GM06990 (cell line): ENCODE results near the gene NF1.

Source experiments
- DNase-seq: peaks from one replicate; pipeline ENCODE4 v3.0.0-alpha.2; 2011; ENCODE audit not compliant: insufficient read length; ENCODE audit errors: extremely low read depth
- H3K27me3 ChIP-seq: replicated peaks from 2 replicates; pipeline ENCODE4 v1.6.0; 2011; ENCODE audit warnings: low read length; ENCODE audit not compliant: control insufficient read depth, insufficient read depth
- H3K36me3 ChIP-seq: 2 replicates; pipeline ENCODE4 v1.5.1; 2011; ENCODE audit warnings: low read length; ENCODE audit not compliant: control insufficient read depth, insufficient read depth
- H3K4me3 ChIP-seq: replicated peaks from 2 replicates; pipeline ENCODE4 v1.5.1; 2011; ENCODE audit warnings: low read depth, mild to moderate bottlenecking, control low read depth, low read length
- TF ChIP-seq, protein P1 (sequence below): IDR thresholded peaks from 2 replicates; pipeline ENCODE4 v1.5.1; 2011; ENCODE audit warnings: low read length, control low read depth, mild to moderate bottlenecking, inconsistent platforms; ENCODE audit not compliant: insufficient read depth, poor library complexity, severe bottlenecking

The NF1 gene

GRCh38 chr17:31126318-31126717, 31.5 kb downstream of the NF1 start:
- TF ChIP-seq, protein P1, sequence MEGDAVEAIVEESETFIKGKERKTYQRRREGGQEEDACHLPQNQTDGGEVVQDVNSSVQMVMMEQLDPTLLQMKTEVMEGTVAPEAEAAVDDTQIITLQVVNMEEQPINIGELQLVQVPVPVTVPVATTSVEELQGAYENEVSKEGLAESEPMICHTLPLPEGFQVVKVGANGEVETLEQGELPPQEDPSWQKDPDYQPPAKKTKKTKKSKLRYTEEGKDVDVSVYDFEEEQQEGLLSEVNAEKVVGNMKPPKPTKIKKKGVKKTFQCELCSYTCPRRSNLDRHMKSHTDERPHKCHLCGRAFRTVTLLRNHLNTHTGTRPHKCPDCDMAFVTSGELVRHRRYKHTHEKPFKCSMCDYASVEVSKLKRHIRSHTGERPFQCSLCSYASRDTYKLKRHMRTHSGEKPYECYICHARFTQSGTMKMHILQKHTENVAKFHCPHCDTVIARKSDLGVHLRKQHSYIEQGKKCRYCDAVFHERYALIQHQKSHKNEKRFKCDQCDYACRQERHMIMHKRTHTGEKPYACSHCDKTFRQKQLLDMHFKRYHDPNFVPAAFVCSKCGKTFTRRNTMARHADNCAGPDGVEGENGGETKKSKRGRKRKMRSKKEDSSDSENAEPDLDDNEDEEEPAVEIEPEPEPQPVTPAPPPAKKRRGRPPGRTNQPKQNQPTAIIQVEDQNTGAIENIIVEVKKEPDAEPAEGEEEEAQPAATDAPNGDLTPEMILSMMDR, result no peak
- no peak overlapping the region for H3K4me3 ChIP-seq
- DNase-seq, result no peak
- no peaks in the 10 kb centered on the region for H3K27me3 ChIP-seq
- H3K36me3 ChIP-seq, result no peaks in the 10 kb centered on the region

DNA sequence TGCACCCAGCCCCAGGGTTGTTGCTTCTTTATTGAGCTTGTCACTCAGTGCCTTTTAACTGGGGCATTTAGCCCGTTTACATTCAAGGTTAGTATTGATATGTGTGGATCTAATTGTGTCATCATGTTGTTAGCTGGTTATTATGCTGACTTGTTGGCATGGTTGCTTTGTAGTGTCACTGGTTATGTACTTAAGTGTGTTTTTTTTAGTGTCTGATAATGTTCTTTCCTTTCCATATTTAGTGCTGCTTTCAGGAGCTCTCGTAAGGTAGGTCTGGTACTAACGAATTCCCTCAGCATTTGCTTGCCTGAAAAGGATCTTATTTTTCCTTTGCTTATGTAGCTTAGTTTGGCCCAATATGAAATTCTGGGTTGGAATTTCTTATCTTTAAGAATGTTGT, 33.5 kb downstream of the NF1 start:
- Histone ChIP-seq H3K4me3 (no peak overlapping the region), H3K36me3 (no peaks in the 10 kb centered on the region), H3K27me3 (no peaks in the 10 kb centered on the region)
- TF ChIP-seq, protein P1, result no peak
- DNase-seq, result no peak

DNA sequence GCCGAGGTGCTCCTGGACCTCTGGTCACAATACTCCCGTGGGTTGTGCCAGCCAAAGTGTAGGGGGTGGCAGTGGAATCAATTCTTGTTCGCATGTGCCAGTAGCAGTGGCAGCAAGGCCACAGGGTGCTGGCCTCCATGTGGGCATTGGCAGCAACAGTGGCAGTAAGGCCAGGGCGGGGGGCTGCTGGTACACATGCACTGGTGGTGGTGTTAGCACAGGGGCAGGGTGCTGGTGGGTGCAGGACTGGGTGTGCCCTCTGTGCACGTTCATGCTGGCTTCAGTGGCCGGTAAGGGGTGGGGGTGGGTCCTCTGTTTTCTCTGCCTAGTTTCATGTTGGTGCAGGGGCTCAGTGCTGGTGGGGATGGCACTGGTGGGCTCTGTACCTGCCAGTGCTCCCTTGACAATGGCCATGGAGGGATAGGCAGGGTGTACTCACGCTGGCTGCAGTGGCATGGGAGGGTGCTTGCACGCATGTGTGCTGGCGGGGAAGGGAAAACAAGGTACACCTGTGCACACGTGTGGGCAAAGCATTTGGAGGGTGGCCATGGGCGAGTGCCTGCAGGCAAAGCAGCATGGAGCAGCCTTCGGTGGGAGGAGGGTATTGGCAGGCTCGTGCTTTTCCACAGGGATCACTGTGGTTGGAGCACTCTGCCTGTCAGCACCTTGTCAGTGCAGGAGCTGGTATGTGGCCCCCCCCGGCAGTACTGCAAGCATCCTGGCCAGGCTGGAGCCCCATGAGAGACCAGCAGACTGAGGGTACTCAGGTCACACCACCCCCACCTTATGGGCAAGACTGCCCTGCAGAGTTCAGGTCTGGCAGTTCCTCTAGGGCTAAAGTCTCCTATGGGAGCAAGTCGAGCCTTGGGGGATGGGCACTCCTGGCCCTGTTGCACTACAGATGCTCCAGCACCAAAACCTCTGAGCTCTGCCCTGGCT, 35.8 kb downstream of the NF1 start:
- Histone ChIP-seq H3K36me3 (no peaks in the 10 kb centered on the region), H3K4me3 (no peak overlapping the region), H3K27me3 (no peaks in the 10 kb centered on the region)
- TF ChIP-seq, protein P1, result no peak
- no peak for DNase-seq

GRCh38 chr17:31131299-31131698, 36.5 kb downstream of the NF1 start:
- H3K4me3 ChIP-seq, result no peak overlapping the region

DNA sequence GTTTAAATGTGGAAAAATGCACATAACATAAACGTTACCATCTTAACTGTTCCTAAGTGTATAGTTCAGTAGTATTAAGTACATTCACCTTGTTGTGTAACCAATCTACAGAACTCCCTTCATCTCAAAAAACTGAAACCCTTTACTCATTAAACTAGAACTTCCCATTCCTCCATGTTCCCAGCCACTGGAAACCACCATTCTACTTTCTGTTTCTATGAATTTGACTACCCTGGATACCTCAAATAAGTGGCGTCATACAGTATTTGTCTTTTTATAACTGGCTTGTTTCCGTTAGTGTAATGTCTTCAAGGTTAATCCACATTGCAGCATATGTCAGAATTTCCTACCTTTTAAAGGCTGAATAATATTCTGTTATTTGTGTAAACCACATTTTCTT, 38.2 kb downstream of the NF1 start:
- DNase-seq, result no peak
- Histone ChIP-seq H3K36me3 (no peaks in the 10 kb centered on the region), H3K27me3 (no peaks in the 10 kb centered on the region), H3K4me3 (no peak overlapping the region)
- TF ChIP-seq, protein P1, result no peak

More at GRCh38 chr17:31131299-31131698, 36.5 kb downstream of the NF1 start:
- TF ChIP-seq, protein P1, result no peak
- Histone ChIP-seq H3K36me3 (no peaks in the 10 kb centered on the region), H3K27me3 (no peaks in the 10 kb centered on the region)
- DNase-seq, result no peak

GRCh38 chr17:31134576-31134975, 39.8 kb downstream of the NF1 start:
- no peak for DNase-seq
- Histone ChIP-seq H3K36me3 (no peaks in the 10 kb centered on the region), H3K27me3 (no peaks in the 10 kb centered on the region), H3K4me3 (no peak overlapping the region)
- TF ChIP-seq, protein P1, result no peak
